Motor neuron (in vitro differentiated cells): ENCODE results near the gene CNOT2. TPM values are rescaled to one million over a fixed set of nuclear protein-coding genes. Genes with fewer than 3 reads are reported as not detected.
A peak's percentile ranks its signal among the peaks of the same experiment; 100 is the strongest.
"Not testable (repeated sequence)": the region's sequence is repeated elsewhere in the genome, so short reads cannot be mapped to it uniquely, and the experiment has no call there.

ENCODE experiments used
- ATAC-seq, 8 experiments: fragments of 200-7000 bp; cut with Tn5 transposase; replicated peaks in 6 of 8; 2 replicates each; pipeline ENCODE4 v1.8.0; 2021; ENCODE audit warnings: mild to moderate bottlenecking in 8 of 8, moderate library complexity in 8 of 8
- H3K27ac ChIP-seq, 2 donors: fragments of 250-450 bp; sonication (Bioruptor Pico); 2 replicates each; pipeline ENCODE4 v1.9.0; 2021; ENCODE audit warnings: antibody characterized with exemption in 2 of 2, mild to moderate bottlenecking in 2 of 2, moderate library complexity in 1 of 2
- H3K4me1 ChIP-seq, 2 donors: fragments of 250-450 bp; sonication (Bioruptor Pico); replicated peaks in 1 of 2; 2 replicates each; pipeline ENCODE4 v1.6.1; 2021; ENCODE audit warnings: antibody characterized with exemption in 2 of 2, mild to moderate bottlenecking in 2 of 2, moderate library complexity in 1 of 2
- H3K4me3 ChIP-seq, 5 donors: fragments of 250-450 bp; sonication (Bioruptor Pico); 2 replicates each; pipeline ENCODE4 v1.9.0; 2021; ENCODE audit warnings: antibody characterized with exemption in 5 of 5, mild to moderate bottlenecking in 5 of 5, moderate library complexity in 4 of 5
- WGBS, 10 experiments: fragments of 450-650 bp; shearing (Covaris generic); methylation state at CpG; one replicate each; pipeline ENCODE4 v1.0.0; 2022; 5-methylcytosine and 5-hydroxymethylcytosine counted together
- in situ Hi-C, 9 experiments: fragments of 400-800 bp; cut with MboI; loops; one replicate each; pipeline ENCODE4 v1.15.0; 2021; ENCODE audit warnings: low sequenced_read_pairs in 9 of 9, low pct_unique_long_range_greater_than_20kb in 2 of 9; ENCODE audit not compliant: unreplicated experiment in 9 of 9
- total RNA-seq, 8 experiments: library from RNA; unstranded; fragments of 300-600 nt; gene quantifications; 2 replicates each; pipeline versions ENCODE4 v1.2.3 to v1.2.4, GENCODE V29; 2022

Gene CNOT2
- total RNA-seq, 8 experiments from 2014 or later = 67.9 to 163 (median 84.9) TPM

GRCh38 chr12:70283232-70283631, 40.0 kb downstream of the CNOT2 start:
- H3K4me1 ChIP-seq = no peaks in the 10 kb centered on the region
- no peak overlapping the region for H3K4me3 ChIP-seq
- in situ Hi-C loops = no loop called here
- no peak for ATAC-seq
- no peak overlapping the region for H3K27ac ChIP-seq
- 83 to 100% (median 100%) methylated on average over 2 to 3 of the region's 3 CpGs; no CpG with 5 or more reads in 1 of the 10 experiments for WGBS, 10 experiments

- in situ Hi-C loops = no loop called here
- Histone ChIP-seq H3K4me1 (no peaks in the 10 kb centered on the region), H3K4me3 (no peak overlapping the region), H3K27ac (no peak overlapping the region)
- no peak for ATAC-seq
- WGBS, 10 experiments = 89 to 100% (median 97%) methylated on average over 1 to 2 of the region's 2 CpGs
Observed at GRCh38 chr12:70288817-70289216, 45.6 kb downstream of the CNOT2 start.

- Histone ChIP-seq H3K4me1 (peaks cover 0 to 2% of the 10 kb centered on the region in 2 donors), H3K4me3 (no peak overlapping the region), H3K27ac (no peak overlapping the region)
- in situ Hi-C loops = no loop called here
- ATAC-seq = peak in 6 of 8 experiments; percentile 32 to 77 (median 60)
Observed at GRCh38 chr12:70290116-70290515, 46.9 kb downstream of the CNOT2 start.

GRCh38 chr12:70292017-70292776, 49.0 kb downstream of the CNOT2 start:
- in situ Hi-C loops = no loop called here
- peaks cover 0 to 2% of the 10 kb centered on the region in 2 donors for H3K4me1 ChIP-seq
- 67 to 100% (median 100%) methylated on average over 1 to 3 of the region's 3 CpGs; no CpG with 5 or more reads in 1 of the 10 experiments for WGBS, 10 experiments
- no peak overlapping the region for H3K27ac ChIP-seq
- no peak overlapping the region for H3K4me3 ChIP-seq
- no peak for ATAC-seq

DNA sequence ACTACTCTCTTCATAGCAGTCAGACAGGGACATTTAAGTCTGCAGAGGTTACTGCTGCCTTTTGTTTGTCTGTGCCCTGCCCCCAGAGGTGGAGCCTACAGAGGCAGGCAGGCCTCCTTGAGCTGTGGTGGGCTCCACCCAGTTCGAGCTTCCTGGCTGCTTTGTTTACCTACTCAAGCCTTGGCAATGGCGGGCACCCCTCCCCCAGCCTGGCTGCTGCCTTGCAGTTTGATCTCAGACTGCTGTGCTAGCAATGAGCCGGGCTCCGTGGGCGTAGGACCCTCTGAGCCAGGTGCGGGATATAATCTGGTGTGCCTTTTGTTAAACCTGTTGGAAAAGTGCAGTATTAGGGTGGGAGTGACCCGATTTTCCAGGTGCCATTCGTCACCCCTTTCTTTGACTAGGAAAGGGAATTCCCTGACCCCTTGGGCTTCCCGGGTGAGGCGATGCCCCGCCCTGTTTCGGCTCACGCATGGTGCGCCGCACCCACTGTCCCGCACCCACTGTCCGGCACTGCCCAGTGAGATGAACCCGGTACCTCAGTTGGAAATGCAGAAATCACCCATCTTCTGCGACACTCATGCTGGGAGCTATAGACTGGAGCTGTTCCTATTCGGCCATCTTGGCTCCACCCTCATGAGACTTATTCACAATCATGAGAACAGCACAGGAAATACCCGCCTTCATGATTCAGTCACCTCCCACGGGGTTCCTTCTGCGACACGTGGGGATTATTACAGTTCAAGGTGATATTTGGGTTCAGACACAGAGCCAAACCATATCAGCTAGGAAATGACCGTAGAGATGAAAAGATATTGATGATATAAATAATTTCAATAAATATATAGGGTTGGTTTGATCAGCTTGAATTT, 61.7 kb downstream of the CNOT2 start:
- WGBS, 10 experiments = 69 to 100% (median 86%) methylated on average over 1 to 6 of the region's 25 CpGs
- ATAC-seq = not testable (repeated sequence)

GRCh38 chr12:70305794-70306193, 62.6 kb downstream of the CNOT2 start:
- in situ Hi-C loops = no loop called here
- no peak overlapping the region for H3K27ac ChIP-seq
- no peak overlapping the region for H3K4me3 ChIP-seq
- no peak for ATAC-seq
- WGBS, 10 experiments = 81 to 100% (median 98%) methylated on average over 1 to 5 of the region's 5 CpGs; no CpG with 5 or more reads in 1 of the 10 experiments
- no peaks in the 10 kb centered on the region for H3K4me1 ChIP-seq

More for the DNA sequence above, 61.7 kb downstream of the CNOT2 start:
- in situ Hi-C loops, H3K4me1 ChIP-seq, H3K27ac ChIP-seq, H3K4me3 ChIP-seq: not testable (repeated sequence)

GRCh38 chr12:70306676-70307075, 63.4 kb downstream of the CNOT2 start:
- no peak for ATAC-seq
- H3K4me1 ChIP-seq = no peaks in the 10 kb centered on the region
- in situ Hi-C loops = no loop called here
- H3K27ac ChIP-seq = no peak overlapping the region
- H3K4me3 ChIP-seq = no peak overlapping the region
- WGBS, 10 experiments = 86 to 100% (median 95%) methylated on average over 1 to 3 of the region's 3 CpGs; no CpG with 5 or more reads in 1 of the 10 experiments

DNA sequence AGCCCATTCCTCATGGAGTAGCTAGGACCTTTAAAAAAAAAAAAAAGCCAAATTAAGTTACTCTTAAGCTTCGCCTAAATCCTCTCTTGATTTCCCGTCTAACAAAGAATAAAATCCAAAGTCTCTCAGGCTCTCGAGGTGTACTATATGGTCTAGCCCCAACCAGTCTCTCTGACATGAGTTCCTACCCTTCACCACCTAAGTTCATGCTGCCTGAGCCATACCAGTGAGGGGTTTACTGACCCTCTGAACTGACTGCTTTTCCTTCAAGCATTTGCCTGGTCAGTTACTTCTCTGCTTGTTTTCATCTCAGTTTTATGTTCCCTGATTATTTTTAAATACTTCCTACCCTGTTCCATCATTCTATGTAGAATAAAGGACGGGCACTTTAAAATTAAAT, 64.6 kb downstream of the CNOT2 start:
- no peaks in the 10 kb centered on the region for H3K4me1 ChIP-seq
- no peak overlapping the region for H3K4me3 ChIP-seq
- no peak overlapping the region for H3K27ac ChIP-seq
- ATAC-seq = no peak
- in situ Hi-C loops = no loop called here
- 75 to 100% (median 93%) methylated on average over 1 to 4 of the region's 4 CpGs; no CpG with 5 or more reads in 1 of the 10 experiments for WGBS, 10 experiments

GRCh38 chr12:70309348-70309747, 66.1 kb downstream of the CNOT2 start:
- H3K4me3 ChIP-seq = no peak overlapping the region
- in situ Hi-C loops = no loop called here
- no peaks in the 10 kb centered on the region for H3K4me1 ChIP-seq
- ATAC-seq = no peak
- 93 to 100% (median 98%) methylated on average over 2 of the region's 2 CpGs; no CpG with 5 or more reads in 4 of the 10 experiments for WGBS, 10 experiments
- no peak overlapping the region for H3K27ac ChIP-seq

DNA sequence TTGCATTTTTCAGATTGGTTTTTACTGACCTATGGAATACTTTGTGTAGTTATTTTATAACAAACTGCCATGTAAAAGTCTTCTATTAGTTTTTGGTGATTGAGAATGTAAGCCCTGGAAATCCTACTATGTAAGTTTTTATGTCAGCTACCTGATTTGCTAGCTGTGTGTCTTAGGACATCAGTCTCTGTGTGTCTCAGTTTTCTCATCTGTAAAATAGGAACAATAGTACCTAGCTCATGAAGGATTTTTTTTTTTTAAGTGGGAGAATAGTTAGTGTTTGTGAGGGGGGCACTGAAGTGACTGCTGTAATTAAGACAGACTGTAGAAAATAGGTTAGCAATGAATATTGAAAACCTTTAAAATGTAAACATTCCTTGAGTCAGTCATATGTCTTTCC, 70.9 kb downstream of the CNOT2 start:
- H3K27ac ChIP-seq = no peak overlapping the region
- no peak overlapping the region for H3K4me3 ChIP-seq
- H3K4me1 ChIP-seq = no peaks in the 10 kb centered on the region
- no peak for ATAC-seq
- in situ Hi-C loops = no loop called here

GRCh38 chr12:70317781-70318180, 74.5 kb downstream of the CNOT2 start:
- no peaks in the 10 kb centered on the region for H3K4me1 ChIP-seq
- in situ Hi-C loops = no loop called here
- WGBS, 10 experiments = 85 to 100% (median 96%) methylated on average over 2 to 3 of the region's 3 CpGs
- no peak overlapping the region for H3K4me3 ChIP-seq
- H3K27ac ChIP-seq = no peak overlapping the region
- ATAC-seq = no peak

DNA sequence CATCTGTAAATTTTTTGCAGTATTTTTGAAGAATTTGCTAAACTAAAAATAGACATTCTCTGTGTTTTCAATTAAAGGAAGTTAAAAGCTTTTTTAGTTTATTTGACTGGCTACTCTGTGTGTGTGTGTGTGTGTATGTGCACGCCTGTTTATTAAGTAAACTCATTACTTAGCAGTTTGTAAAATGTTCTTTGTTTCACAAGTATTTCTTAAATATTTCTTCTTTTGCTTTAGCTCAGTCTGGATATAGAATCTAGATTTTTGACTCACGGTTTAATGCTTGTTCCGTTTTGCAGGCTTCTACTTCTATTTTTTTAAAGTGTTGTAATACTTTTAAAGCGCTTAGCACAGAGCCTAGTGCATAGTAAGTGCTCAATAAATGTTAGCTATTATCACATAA, 76.4 kb downstream of the CNOT2 start:
- in situ Hi-C loops = no loop called here
- no peaks in the 10 kb centered on the region for H3K4me1 ChIP-seq
- WGBS, 10 experiments = 62 to 100% (median 86%) methylated on average over 1 to 4 of the region's 4 CpGs
- H3K4me3 ChIP-seq = no peak overlapping the region
- H3K27ac ChIP-seq = no peak overlapping the region
- ATAC-seq = no peak

DNA sequence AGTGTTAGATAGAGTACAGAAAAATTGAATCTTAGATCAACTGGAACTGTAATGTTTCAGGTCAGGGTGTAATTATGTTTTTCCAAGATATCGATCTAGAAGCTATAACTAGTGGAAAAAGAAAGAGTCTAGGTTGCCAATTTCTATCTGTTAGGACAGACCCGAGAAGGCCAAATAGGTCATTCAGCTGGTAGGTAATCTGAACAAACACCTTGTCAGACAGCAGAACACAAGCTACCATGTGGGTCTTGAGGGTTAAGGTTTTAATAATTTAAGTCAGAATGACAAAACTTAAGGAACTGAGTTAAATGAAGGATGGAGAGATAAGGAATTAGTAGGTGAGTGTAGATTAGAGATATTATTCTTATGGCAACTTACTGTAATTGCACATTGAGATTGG, 78.0 kb downstream of the CNOT2 start:
- Histone ChIP-seq H3K27ac (no peak overlapping the region), H3K4me3 (no peak overlapping the region), H3K4me1 (no peaks in the 10 kb centered on the region)
- in situ Hi-C loops = no loop called here
- WGBS, 10 experiments = 94 to 100% (median 100%) methylated on average over 1 to 2 of the region's 2 CpGs; no CpG with 5 or more reads in 1 of the 10 experiments
- ATAC-seq = no peak
